Measurements from ENCODE around the gene M6PR. TPM values are rescaled to one million over a fixed set of nuclear protein-coding genes. Genes with fewer than 3 reads are reported as not detected.

M6PR gene
- total and polyA plus RNA-seq, 10 of the 15 experiments (the other 5 are each of a cell fraction or from before 2014, with no cell fraction given) = 65.4 to 209 (median 139) TPM

GRCh38 chr12:8899830-8900229 is 49.6 kb downstream of the M6PR start (continued):
- TF ChIP-seq ELK1 (IDR thresholded peaks at IDR 0.05; ENCODE audit: low read depth, low read length) (no peak), MEF2B (IDR thresholded peaks at IDR 0.05; ENCODE audit: partially characterized antibody, poor library complexity, severe bottlenecking) (no peak), ETV6 (conservative IDR thresholded peaks at IDR 0.05 in 1 of 2, IDR thresholded peaks at IDR 0.05 in 1 of 2; ENCODE audit: borderline replicate concordance in 1 of 2, low read depth in 1 of 2) (no peak), NFXL1 (IDR thresholded peaks at IDR 0.05; ENCODE audit: borderline replicate concordance) (no peak)

- ChIA-PET POLR2A (no interaction called here), SMC1A (ENCODE audit: uncharacterized antibody, unreplicated experiment) (interaction anchor here (0.9 kb wide), 1 partner anchor 15 kb away, joined by 3 read pairs; no protein-coding TSS in a partner anchor), CTCF (no interaction called here), RAD21 (ENCODE audit: unreplicated experiment) (interaction anchor here (0.8 kb wide), 1 partner anchor 153 kb away, joined by 3 read pairs; no protein-coding TSS in a partner anchor)
- no peak overlapping the region for H3K4me2 ChIP-seq (ENCODE audit: control insufficient read depth, insufficient read depth)
- no peak overlapping the region for H3K27ac ChIP-seq (ENCODE audit: control insufficient read depth, insufficient read depth)
- no peaks in the 10 kb centered on the region for H3K4me1 ChIP-seq (ENCODE audit: control insufficient read depth, insufficient read depth, low read length)
- no peaks in the 10 kb centered on the region; the same call in 2 of the 3 replicates for H3K9me3 ChIP-seq (replicated peaks; ENCODE audit: control insufficient read depth, insufficient read depth, low read length)
- no peak for FAIRE-seq
- WGBS (ENCODE audit: insufficient coverage, insufficient replicate concordance, low lambda C conversion rate, missing lambda C conversion rate) = 33% methylated on average over 7 of the region's 7 CpGs
- no peaks in the 10 kb centered on the region for H3K79me2 ChIP-seq (ENCODE audit: control insufficient read depth, insufficient read depth, low read length)
- H3K36me3 ChIP-seq (ENCODE audit: control insufficient read depth in 2 of 2, insufficient read depth in 2 of 2, low read length in 1 of 2) = no peaks in the 10 kb centered on the region
- in situ Hi-C loops (cut with MboI) (loop anchor here (10.0 to 25.0 kb wide), 2 partner anchors 212 to 360 kb away; partner anchors contain the start of gene CLEC4E), intact Hi-C loops (cut with micrococcal nuclease; ENCODE audit: unreplicated experiment) (no loop called here)
- no peaks in the 10 kb centered on the region; a peak in 1 of 4 replicates for H3K27me3 ChIP-seq (replicated peaks in 1 of 2; ENCODE audit: control insufficient read depth in 2 of 2, insufficient read depth in 2 of 2, low read length in 1 of 2)
- ATAC-seq = no peak
- no peak overlapping the region for H2AFZ ChIP-seq (ENCODE audit: control insufficient read depth, low read depth, low read length)
- H3K4me3 ChIP-seq = no peak overlapping the region
- no TSS peak for BruUV-seq (replicated peaks)
- no peak overlapping the region for H3K9ac ChIP-seq (ENCODE audit: control insufficient read depth, insufficient read depth, low read length)
- no peaks in the 10 kb centered on the region for H4K20me1 ChIP-seq (ENCODE audit: control insufficient read depth, insufficient read depth)
- DNase-seq (ENCODE audit: low read depth, low spot score) = no peak
- TF ChIP-seq CEBPB (IDR thresholded peaks at IDR 0.05; ENCODE audit: borderline replicate concordance in 1 of 2, low read depth in 2 of 2, low read length in 2 of 2) (no peak), SMARCA5 (IDR thresholded peaks at IDR 0.05) (no peak), ZBTB33 (IDR thresholded peaks at IDR 0.05) (no peak), CEBPZ (IDR thresholded peaks at IDR 0.05; ENCODE audit: low read depth, low read length) (no peak), EGR1 (IDR thresholded peaks at IDR 0.05; ENCODE audit: borderline replicate concordance in 1 of 2, low read depth in 2 of 2, low read length in 2 of 2) (no peak), MAX (IDR thresholded peaks at IDR 0.05; ENCODE audit: low read depth, low read length) (no peak), USF2 (IDR thresholded peaks at IDR 0.05; ENCODE audit: borderline replicate concordance, low read depth, low read length) (no peak), BACH1 (IDR thresholded peaks at IDR 0.05; ENCODE audit: borderline replicate concordance) (no peak), RELA (IDR thresholded peaks at IDR 0.05; ENCODE audit: borderline replicate concordance, partially characterized antibody) (no peak), MXI1 (IDR thresholded peaks at IDR 0.05; ENCODE audit: low read depth, low read length) (no peak), TARDBP (IDR thresholded peaks at IDR 0.05; ENCODE audit: borderline replicate concordance) (no peak)
Observed at GRCh38 chr12:8897081-8897480, 52.4 kb downstream of the M6PR start.

Data from GM12878 (cell line).